NCI-H1436 (cell line): ENCODE data around the gene GUCA2A.

Experiments used
- DNase-seq: peaks from one replicate; lab custom pipeline; 2025; lab: John Stamatoyannopoulos, UW

GUCA2A gene

GRCh38 chr1:42153624-42154023, 10.9 kb downstream of the GUCA2A start:
- DNase-seq: no peak

GRCh38 chr1:42152907-42153600, 11.5 kb downstream of the GUCA2A start, which contains the start of gene GUCA2B:
TSS of gene GUCA2B (plus strand) at chr1:42153410. CDS start at chr1:42153451, 41 bp downstream.
- DNase-seq: no peak

GRCh38 chr1:42152119-42152518, 12.4 kb downstream of the GUCA2A start:
- no peak for DNase-seq

DNA sequence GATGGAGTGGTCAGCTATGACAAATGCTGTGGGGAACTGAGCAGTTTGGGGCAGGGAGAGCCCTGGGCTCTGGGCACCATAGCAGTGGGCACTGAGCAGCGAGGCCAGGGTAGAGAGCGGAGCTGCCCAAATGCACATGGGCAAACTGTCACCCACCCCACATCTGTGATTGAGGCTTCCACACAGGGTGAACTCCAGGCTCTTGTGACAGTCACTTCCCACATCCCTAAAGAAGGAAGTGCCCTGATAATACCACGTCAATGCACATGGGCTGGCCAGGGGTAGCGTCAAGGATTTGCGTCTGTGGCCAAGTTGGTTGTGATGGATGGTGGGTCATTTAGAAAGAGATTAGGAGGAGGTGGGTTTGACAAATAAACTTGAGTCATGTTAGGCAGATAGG, 13.9 kb downstream of the GUCA2A start:
- no peak for DNase-seq

DNA sequence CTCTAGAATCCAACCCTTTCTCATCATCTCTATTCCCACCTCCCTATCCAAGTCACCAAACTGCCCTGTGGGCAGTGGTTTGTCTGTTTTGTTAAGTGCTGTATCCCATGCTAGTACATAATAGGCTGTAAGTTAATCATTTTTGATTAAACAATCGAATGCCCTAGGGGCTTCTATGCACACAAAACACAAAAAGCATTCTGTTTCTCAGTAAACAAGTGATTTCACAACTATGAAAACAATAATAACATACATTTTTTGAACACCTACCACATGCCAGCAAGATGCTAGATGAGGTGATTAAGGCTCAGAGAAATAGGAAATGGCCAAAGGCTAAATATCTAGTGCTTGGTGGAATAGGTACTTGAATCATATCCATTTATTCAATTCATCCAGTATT, 16.4 kb downstream of the GUCA2A start:
- DNase-seq: no peak

GRCh38 chr1:42146626-42147320, 17.8 kb downstream of the GUCA2A start:
- DNase-seq: peak; percentile 71

DNA sequence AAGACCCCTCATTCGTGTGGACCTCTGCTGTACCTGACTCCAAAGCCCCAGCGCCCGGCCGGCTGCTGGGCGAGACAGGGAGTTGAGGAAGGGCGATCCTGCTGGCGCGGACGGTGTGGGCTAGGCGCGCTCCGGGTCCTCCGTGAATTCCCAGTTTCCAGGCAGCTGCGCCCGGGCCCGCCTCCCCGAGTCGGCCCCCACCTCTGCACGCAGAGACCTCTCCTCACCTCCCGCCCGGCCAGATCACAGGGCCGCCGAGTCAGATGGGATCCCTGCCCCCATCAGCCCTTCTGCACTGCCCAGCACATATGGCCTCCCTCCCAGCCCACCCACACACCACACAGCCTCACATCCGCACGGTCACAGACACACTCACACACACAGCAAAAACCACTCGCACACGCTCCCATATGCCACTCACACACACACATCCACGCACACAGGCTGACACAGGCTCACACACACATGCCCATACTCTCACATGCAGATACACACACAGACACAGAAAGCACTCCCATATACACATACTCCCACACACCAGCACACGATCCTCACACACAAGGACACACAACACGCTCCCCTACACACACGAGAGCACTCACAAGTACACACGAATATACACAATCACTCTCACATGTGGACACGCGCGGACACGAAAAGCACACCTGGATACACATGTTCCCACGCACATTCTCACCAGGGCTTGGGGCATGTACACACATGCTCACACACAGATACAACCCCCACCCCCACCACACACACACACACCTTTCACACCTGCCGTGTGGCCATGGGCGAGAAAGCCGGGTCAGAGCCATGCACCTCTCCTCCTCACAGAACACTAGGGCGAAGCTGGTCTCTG, 18.6 kb downstream of the GUCA2A start:
- no peak for DNase-seq

DNA sequence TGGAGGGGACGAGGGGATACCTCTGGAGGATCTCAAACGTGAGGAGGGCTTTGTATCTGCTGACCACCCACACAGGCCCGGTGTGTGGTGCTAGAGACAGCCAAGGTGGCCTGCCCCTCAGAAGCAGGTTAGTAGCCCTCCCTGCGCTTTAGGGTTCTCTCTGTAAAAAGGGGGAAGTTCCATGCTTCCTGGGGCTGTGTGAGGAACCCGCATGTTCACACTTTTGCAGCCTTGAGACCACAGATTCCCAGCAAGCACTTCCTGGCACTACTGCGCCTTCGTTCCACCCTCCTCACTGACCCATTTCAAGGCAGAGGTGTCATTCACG, 19.2 kb downstream of the GUCA2A start:
- no peak for DNase-seq

DNA sequence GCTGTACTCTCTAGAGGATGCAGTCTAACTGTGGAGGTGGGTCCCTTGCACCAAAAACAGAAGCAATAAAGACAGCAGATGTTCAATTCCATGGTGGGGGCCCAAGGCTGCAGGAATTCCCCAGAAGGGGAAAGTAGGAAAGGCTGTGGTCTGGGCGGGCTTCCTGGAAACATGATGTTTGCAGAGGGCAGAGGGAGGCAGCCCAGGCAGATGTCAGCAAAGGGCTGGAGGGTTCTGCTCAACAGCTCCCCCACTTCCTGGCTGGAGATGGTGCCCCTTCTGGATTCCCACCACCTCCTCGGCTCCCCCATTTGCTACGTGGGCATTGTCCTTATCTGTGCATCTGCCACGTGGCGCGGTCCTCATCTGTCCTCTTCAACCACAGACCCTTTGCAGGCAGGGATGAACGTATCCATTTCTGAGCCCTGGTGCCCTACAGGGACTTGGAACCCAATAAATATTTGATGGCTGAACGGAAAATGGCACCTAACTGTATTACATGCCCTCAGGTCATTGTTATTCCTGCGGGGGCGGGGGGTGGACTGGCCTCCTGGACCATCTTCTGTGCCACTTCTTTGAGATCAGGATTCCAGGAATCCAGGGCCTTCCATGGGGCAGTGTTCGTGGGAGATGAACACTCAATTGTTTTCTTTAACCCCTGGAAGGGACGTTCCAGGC, 19.7 kb downstream of the GUCA2A start:
- no peak for DNase-seq

DNA sequence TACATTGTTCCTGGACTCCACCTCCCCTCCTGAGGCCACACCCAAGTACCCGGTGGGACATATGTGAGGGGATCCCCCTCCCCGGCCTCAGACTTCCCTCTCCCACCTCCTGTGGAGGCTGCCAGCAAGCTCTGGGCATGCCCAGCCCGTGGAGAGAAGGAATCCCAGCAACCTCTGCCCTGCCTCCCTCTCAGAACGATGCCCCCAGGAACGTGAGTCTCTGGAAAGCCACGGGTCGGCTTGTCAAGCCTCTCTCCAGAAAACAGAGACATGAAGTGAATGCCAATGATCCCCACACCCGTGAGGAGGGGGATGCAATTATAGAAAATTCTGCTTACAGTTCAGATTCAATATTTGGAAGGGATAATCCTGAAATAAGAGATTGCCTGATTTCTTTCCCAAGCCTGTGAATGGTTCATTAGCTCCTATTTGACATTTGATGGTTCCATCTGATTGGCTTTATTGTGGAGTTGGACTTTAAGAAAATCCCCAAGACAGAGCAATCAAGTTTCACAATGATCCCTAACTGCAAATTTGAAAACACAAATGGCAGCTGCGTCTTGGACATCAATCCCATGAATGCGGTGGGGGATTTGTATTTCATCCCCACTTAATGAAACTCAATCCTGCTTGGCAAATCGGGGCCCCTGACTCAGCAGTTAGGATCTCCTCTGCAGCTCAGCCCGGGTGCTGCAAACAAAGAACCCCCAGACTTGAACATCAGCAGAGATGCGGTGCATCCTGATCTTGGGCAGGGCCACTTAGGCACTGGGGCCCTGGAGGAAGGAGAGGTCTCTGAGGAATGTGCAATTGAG, 20.4 kb downstream of the GUCA2A start:
- no peak for DNase-seq

- peak; percentile 44 for DNase-seq
These were observed 21.5 kb downstream of the GUCA2A start for GRCh38 chr1:42142894-42143675.

DNA sequence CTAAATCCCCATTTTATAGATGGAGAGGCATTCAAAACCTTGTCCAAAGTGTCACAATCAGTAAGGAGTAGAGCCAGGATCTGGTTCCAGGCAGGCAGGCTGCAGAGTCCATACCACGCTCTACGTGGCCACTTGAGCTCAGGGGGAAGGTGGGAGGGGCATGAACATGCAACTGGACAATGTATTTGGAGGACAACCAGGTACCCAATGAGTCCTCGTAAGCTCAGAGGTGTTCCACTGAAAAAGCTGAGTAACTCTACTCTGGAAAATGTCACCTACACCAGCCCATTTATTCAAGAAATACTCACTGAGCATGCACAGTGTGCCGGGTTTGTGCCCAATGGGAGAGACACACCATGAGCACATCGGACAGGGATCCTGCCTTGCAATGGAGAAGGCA, 22.6 kb downstream of the GUCA2A start:
- DNase-seq: no peak

DNA sequence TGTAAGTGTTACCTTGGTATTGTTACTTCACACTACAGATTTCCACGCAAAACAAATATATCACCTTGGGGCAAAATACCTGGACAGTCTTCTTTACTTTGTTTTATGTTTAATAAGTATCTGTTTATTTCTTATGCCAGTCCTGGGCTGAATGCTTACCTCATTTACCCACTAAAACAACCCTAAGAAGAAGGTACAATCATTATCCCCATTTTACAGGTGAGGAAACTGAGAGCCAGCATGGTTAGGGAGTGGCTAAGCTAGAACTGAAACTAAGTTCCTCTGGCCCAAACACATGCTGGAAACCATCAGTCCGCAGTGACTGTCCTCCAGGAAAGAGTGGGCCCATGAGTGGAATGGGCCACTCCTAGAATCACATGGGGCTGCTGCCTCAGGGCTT, 24.4 kb downstream of the GUCA2A start:
- no peak for DNase-seq

DNA sequence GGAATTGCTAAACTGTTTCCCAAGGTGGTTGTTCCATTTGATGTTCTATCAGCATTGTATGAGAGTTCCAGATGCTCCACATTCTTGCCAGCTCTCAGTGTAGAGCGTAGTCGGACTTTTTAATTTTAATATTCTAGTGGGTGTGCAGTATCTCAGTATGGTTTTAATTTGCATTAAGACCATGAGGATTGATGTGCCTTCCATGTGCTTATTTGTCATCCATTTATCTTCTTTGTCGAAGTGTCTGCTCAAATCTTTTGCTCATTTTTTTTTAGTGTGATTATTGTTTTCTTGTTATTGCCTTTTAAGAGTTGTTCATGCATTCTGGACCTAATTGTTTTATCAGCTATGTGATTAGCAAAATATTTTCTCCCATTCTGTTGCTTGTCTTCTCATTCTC, 25.1 kb downstream of the GUCA2A start:
- no peak for DNase-seq

GRCh38 chr1:42138586-42138985, 26.0 kb downstream of the GUCA2A start:
- DNase-seq: no peak

DNA sequence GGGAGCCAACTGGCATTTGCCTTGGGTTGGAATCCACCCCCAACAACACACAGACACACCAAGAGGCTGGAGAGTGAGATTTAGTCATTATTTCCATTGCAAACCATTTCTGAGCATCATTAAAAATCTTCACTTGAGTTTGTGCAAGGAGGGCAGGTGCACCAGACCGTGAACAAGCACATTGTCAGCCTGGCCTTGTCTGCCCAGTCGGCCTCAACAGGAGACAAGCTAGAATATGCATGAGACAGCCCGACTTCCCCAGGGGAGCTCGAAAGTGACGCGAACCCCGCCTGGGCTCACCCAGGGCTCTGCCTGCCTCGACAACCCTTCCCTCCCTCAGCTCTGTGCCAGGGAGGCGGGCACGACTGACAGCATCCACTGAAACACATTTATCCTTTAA, 26.8 kb downstream of the GUCA2A start:
- DNase-seq: no peak

DNA sequence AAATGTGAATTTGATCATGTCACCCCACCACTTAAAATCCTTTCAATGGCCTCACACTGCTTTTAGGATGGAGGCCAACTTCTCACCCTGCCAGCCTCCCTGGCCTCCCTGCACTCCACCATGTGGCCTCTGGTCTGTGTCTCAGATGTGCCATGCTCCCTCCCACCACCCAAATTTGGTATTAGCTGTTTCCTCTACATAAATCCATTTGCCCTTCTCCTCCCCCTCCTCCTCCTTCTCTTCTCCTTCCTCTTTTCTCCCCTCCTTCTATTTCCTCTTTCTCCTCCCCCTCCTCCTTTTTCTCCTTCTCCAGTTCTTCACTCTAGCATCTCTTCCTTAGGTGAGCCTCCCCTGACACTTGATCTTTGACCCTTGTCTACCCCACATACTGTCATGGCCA, 28.1 kb downstream of the GUCA2A start:
- no peak for DNase-seq

GRCh38 chr1:42135426-42135825, 29.1 kb downstream of the GUCA2A start:
- no peak for DNase-seq

GRCh38 chr1:42133809-42134526, 30.6 kb downstream of the GUCA2A start:
- no peak for DNase-seq

DNA sequence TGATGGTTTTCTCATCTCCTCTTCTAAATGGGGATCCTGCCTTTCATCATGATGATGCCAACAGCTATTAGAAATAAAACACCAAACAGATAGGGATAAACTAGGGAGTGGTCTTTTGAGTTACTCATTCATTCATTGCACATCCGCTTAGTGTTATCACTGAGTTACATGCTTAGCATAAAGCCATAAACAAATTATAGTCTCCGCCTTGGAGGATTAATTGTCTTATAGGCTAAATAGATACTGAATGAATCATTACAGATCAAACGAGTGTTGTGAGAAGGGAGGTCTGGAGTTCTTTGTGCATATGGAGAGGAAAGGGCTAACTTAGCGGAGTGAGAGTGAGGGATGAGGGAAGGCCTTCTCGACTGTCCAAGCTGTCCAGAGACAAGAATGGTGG, 31.2 kb downstream of the GUCA2A start:
- no peak for DNase-seq
